GM03348 (cell line): Measurements from ENCODE around the gene STK39.
A peak's percentile ranks its signal among the peaks of the same experiment; 100 is the strongest.

Experiments
- DNase-seq: peaks from one replicate; pipeline ENCODE4 v3.0.0; 2012; ENCODE audit warnings: low spot score

The STK39 gene

DNA sequence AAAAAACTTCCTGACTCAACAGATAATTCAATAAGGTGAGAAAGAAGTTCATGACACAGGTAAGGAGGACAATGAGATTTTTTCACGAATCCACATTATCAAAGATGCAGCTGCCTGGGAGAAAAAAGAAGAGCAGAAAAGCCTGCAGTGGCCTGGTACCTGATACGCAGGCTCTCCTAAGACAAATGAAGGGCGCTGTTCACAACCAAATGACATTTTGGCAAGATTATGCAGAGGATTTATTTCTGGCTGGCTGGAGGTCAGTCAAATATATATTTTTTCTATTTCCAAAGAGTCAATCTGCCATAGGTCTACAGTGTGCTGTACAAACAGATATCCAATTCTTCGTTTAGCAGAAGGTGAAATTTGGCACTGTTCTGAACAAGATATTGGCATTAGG, 257.3 kb downstream of the STK39 start:
- no peak for DNase-seq

DNA sequence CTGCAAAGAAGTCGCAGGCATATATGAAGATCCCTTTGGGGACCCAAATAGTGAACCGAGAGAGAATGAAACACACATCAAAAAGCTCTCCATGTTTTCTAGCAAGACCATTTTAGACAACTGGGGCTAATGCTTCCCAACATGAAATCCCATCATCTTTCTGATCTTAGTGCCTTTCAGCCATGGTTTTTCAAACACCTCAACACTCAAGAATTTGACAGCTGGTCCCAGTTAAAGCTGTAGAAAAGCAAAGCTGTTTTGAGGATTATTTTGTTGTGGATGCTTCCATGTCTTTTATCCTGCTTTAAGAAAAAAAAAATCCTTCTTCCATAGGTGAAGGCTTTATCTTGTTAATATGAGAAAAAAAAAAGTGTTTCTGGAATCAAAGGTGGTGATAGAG, 259.1 kb downstream of the STK39 start:
- DNase-seq: no peak

DNA sequence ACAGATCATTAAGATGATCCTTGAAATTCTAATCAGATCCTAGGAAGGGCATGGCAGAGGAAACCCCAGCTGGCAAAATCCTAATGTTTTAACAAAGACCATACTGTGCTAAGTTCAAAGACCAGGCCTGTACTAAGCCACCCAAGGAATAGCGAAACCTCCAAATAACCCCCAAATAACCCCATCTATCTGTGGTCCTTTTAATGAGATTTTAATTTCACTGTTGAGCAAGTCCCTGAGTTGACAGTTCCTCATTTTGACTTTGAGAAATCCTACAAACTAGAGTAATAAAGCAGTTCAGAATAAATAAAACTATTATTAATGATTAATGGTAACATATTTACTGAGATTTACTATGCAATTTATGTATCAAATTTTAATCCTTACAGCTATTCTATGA, 259.8 kb downstream of the STK39 start:
- DNase-seq: no peak

DNA sequence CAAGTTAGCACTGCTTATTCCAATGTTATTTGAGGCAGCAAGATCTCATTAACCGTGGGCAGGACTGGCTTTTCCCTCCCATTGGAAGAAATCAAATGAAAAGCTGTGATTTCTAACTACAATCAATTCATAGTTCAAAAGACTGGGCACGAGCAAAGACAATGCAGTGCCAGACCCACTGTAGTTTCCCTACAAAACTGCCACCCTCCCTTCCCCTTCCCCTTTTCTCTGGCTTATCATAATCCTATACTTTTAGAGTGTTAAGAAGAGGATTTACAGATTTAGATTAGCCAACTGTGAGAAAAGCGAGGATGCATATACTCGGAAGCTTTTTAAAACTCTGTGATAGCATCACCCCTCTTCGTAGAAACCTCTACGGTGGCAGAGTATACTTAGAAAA, 260.4 kb downstream of the STK39 start:
- DNase-seq: no peak

DNA sequence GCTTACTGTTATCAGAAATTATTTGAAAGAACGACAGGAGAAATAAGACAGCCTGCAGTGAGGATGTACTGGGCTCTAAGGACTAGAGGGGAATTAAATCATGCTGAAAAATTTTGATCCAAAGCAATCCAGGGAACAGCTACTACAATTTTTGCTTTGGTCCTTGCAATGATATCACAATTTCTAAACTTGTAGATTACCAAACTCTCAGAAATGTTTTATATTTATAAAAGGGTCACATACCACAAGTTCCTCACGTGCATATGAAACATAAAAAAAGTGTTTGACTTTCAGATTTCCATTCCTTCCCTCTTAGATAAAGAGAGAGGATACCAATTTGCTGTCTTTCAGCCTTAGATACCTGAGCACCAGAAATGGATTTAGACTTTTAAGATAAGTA, 261.2 kb downstream of the STK39 start:
- DNase-seq: no peak

DNA sequence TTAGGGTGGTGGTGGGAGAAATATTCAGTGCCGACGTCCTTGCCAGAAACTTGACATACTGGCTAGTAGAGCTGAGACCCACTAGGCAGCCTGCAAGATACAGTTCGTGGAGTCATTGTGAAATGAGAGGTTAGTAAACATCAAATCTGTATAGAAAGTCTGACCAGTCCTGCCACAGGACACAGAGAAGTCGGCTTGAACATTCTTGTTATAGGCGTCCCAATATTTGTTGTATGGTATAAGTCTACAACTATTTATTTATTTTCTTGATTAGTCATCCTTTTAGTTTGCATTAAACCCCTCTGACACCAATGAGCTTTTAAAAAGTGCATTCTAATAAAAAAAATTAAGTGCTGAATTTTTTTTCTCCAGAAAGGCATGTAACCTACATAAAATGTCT, 265.4 kb downstream of the STK39 start:
- no peak for DNase-seq

DNA sequence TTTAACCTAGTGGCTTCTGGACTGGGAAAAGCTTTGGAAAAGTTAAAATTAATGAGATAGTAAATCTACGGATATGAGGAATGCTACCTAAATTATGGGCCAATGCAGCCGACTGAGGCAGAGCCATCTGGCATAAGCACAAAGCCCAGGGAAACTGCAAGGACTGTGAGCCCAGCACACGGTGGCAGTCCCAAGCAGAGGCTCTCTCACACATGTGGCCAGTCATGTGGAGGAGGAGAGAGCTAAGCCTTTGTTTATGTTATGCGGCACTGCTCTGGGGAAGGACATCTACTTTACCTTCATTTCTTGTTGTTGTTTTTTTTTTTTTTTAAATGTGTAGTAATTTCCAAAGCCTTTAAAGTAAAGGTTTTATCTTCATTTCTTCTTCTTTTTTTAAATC, 267.0 kb downstream of the STK39 start:
- no peak for DNase-seq

DNA sequence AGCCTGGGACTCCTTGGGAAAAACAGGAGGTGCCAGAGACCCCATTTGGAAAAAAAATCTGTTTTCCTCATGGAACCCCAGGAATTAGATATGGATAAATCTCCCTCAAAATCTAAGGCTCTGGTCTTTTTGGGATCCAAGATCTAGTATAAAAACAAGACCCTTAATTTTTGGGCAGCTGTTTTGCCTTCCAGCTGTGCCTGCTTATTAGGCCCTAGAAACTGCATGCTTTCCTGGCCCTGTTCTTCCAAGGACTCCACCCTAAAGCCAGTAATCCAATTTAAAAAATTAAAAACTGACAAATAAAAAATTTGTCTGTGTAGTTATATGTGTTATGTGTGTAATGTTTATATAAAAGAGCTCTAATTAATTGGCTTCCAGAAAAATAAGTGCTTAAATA, 274.6 kb downstream of the STK39 start:
- no peak for DNase-seq

DNA sequence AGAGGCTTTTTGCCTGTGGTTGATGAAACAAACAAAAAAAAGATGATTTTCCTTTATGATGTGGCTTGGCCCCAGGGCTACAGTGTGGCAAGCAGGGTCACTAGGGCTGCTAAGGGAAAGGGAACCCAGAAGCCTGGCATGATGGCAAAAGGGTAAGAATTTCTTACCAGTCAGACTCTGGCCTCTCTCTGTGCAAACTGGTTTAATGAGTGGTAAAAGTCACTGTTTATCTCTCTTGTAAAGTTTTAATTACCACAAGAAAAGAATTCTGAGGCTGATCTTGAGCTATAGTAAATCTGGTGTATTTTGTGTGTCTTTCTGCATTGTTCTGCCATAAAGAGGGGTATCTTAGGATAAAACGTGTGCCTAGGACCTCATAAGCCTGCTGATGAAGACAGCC, 275.4 kb downstream of the STK39 start:
- no peak for DNase-seq

DNA sequence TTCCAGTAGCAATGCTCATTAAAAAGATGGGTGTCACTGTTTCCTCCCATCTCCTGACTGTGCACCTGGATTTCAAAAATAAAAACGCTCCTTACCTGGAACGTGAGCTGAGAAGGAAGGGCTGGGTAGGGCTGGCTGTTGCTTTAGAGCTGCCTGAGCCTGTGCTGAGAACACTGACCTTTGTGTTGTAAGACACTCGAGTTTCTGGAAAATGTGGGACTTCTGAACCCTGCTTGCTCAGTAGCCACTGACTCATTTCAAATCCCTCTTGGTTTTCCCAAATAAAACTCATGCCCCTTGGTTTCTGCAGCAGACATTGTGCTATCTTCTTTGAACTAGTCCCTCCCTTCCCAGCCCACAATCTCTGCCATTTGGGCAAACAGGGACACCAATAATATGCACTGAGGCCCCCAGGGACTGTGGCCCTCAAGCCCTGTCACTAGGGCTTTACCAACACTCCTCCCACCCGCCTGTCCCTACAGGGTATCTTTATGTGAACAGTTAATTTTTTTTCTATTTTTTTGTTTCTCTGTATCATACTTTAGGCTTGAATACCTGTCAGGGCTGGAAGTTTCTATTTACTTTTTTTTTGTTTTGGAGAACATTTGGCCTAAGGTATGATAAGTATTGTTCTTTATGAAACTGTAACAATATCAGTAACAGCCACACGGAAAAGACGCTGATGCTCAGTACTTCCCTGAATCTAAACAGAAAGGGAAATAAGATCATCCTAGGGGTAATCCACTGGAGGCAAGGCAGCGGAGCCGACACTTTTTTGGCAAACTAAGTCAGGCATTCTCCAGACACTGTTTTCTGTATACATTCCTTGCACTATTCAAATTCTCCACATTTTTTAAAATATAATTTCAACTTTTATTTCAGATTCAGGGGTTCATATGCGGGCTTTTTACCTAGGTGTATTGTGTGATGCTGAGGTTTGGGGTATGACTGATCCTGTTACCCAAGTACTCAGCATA, 280.2 kb downstream of the STK39 start:
- no peak for DNase-seq

DNA sequence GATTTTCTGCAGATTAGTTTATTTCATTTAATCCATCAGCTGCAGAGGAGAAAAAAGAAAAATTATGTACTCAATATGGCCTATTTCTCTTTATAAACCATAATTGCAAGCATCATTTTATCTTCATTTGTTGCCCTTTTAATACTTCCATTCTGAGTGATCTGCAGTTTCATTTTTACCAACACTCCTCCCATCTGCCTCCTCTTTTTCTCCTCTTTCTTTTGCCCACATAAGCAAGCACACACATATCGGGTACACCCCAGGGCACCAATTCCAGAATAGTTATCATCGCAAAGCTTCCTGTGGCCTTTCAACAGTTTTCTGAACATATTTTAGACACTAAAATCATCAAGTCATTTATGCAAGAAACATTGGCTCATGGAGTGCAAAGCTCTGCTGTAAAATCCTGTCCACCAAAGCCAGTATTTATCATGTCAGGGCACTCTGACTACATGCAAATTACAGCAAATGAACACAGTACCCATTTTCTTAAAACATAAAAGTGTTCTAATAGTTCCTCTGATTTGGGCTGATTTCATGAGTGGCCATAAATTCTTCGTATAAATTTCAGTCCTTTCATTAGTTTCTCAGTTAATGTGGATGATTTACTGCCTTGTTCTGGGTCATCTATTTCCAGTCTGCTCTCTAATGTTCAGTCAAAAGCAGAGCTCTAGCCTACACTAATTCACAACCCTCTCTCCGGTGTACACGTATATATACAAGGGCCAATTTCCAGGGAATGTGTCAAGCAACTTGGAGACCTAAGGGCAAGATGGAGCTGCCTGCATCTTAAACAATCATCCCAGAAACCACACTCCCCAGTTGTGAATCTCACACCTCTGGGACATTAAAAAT, 281.3 kb downstream of the STK39 start:
- DNase-seq: no peak

DNA sequence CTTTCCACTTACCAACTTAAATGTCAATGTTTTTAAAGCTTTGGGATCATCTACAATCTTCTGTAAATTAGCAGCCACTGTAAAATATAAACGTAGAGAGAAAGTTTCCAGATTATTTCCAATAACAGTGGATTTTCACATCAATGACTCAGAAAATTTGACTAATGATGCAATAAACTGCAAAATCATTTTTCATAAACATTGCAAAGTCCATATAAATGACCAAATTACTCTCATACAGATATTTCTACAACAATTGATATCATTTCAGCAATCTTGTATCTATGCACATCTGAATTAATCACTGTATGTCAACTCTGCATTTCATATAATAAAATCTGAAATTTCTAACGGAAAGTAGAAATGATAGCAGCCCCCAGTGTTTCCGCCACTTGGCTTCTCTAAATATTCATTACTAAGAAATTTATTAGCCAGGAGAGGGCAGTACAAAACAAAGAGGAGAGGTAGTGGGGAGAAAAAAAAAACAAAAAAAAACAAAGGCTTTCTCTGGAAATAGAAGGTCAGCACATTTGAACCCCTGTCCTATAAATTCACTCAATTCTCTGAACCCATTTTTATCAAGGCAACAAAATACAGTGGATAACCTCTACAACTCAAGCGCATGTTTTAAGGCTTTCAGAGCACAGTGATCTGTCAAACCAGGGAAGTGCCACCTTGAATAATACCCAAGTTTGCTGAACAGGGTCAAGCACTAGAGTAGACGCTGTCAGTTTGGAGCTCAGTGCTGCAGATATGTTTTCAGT, 282.6 kb downstream of the STK39 start:
- peak; percentile 19 for DNase-seq

DNA sequence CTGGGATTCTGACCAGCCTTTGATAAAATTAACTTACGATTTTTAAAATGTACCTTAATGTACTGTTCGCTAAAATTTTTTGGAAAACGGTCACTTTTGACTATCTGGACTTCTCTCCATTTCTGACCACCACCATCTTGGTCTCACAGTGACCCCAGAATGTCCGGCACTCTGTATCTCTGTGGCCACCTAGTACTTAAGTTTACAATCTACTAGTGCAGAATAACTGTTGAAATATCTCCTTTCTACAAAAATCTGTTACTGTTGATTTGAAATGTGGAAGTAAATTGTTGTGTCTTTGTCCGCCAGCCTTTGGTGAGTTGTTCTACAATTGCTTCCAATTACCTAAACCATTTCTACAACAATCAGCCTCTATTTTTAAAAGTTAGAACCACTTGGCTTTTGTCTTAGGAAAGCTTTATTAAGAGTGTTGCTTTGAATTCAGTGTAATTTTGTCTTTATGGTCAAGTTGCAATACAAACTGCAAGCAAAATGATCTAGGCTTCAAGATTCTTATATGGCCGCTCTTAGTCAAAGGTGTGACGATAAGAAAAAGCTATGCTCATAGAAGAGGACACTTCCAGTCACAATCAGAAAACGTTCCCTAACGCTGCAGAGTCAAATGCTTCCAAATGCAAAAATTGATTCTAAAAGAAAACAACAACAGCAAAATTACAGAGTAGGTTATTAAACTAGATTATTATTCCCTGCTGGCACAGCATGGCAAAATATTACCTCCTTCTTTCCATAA, 283.3 kb downstream of the STK39 start:
- no peak for DNase-seq

DNA sequence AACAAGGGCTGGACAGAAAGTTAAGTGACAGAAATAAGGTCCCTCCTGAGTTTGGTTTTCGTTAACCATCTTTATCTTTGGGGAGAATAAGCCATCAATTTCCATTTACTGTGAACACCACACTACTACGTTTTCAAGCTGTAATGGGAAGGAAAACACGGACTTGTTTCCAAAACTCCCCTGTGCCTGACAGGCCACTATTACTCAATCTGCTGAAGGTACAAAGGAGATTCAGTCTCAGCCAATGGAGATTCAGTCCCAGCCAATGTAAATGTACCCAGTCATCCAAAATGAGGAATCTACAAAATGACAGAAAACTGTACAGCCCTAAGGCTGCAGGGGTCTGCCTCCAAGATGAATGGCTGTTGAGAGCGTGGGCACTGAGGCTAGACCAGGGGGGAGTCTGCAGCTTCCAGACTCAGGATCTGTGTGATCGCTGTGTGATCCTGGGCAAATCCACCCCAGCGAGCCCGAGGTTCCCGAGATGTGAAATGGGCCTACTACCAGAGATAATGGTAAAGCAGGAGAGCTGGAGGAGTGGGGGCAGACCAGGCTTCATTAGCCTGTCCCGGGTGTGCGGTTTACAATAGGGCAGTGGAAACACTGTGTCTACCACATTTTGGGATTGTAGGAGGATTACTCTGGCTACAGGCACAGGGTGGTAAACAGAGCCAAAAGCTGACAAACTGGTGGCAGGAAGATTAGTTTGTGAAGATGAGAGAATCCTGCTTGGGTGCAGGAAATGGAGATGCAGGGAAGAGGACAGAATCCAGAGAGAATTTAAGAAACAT, 284.8 kb downstream of the STK39 start:
- no peak for DNase-seq

DNA sequence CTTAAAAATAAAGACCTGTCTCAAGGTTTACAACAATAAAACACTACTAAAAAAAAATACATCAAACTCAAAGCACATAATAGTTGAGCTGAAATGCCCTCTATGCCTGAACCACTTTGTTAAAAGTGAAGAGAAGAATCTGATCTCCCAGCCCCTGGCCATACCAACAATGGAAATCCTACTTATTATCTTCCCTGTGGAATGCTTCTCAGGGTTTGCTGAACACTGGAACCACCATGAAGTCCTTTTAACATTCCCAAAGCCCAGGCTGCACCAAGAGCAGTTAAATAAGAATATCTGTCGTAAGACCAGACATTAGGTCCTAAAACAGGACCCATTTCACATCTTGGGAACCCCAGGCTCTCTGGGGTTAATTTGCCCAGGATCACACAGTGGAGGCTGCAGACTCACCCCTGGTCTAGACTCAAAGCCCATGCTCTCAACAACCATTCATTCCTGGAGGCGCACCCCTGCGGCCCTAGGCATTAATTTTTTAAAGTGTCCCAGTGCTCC, 285.8 kb downstream of the STK39 start:
- DNase-seq: no peak

DNA sequence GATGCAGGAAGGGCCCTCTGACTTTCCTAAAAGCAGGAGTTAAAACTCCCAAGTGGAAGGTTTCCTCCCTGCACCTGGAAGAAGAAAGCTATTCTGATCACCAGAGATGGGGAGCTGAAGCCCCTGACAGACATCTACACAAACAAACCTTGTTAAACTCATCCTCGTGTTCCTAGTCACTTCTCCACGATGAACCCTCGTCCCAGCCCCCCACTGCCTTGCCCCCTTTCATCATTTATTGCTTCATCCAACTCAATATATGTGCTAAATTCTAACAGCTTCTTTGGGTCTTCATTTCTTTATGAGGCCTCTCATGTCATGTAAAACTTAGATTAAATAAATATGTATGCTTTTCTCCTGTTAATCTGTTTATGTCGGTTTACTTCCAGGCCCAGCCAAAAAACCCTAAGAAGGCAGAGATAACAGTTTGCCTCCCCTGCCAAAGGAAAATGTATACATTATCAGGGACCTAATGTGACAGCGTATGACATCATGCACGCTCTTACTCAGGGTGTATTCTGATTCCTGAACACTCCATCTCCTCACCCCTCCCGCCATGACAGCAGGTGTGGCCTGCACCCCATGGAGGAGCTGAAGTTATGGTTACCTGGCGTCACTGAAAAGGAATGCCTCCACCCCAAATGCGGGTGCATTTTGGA, 287.2 kb downstream of the STK39 start:
- DNase-seq: no peak

DNA sequence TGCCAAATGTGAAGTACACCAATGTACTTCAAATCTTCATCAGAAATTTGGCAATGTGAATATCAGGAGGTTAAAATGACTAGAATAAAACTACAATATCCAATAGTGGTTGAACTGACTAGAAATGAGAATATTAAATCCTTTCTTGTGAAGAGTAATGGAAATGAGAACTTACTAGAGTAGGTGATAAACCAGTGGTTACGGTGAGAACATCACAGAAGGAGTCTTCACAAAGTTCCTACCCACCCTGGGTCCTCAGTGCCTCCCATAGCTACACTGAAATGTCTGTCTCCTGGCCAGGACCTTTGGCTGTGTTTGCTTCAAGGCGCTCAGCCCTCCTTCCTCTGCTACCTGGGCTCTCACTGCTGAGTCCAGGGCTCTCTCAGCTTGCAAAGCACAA, 289.7 kb downstream of the STK39 start:
- DNase-seq: no peak

DNA sequence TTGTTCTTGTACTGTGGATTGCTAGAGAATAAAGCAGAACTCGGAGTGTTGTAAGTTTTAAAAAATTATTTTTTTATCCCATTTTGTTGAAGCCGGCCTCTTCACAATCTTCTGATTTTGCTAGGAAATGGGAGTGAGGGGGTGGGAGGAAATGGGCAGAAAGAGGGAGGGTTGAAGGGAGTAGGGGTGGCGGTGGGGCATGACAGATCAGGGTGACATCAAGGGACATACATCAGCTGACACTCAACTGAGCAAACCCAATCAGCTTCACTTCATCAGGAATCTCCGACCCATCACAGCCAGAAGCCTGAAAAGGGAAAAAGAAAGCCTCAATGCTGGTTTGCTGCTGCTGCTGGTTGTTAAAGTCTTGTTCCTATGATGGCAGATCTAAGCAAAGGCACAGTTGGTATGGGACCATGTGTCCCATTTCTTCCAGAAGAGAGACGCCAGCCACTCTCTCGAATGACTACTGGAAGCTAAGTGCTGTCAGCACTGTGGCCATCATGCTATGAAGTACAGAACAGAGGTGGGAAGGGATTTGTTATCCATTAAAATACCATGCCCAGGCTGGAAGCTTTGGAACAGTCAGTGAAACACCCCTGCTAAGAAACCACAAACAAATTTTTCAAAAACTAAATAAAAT, 292.0 kb downstream of the STK39 start:
- no peak for DNase-seq

DNA sequence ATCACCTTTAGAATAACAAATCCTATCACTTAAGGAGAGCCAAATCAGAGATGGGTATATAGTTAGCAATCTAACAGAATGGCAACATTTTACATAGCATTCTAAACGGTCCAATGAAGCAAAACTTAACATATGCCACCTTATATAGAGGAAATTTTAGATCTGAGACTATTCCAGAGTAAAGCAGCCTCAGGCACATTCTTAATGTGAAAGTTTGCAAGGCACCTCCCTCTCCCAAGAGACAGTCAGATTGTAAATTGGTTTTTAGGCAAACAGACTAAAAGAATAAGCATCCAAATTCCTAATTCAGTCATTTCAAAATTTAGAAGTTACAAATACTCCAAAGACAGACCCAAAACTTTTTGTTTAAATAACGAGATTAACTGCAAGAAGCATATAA, 292.9 kb downstream of the STK39 start:
- DNase-seq: no peak

DNA sequence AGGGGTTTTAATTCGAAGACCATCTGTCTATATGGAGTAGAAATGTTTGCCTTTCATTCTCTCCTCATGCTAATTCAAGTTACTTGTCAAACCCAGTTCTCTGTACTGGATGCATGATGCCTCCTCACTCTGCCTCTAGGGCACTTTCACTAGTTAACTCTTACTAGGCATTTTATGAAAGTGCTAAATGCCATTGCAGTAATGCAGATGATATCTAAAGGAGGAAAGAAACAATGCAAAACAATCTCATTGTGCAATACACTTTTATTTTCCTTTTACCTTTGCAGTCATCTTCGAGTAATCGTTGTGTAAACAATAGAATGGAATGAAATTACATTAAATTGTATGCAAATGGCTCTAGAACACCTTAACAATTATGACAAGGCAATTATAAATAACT, 293.6 kb downstream of the STK39 start:
- no peak for DNase-seq
